NCI-H1930 (cell line): ENCODE measurements around the gene NUDT2.

Experiments used
- DNase-seq, 2 experiments: peaks; one replicate each; lab custom pipeline; 2025; lab: John Stamatoyannopoulos, UW

Gene NUDT2

DNA sequence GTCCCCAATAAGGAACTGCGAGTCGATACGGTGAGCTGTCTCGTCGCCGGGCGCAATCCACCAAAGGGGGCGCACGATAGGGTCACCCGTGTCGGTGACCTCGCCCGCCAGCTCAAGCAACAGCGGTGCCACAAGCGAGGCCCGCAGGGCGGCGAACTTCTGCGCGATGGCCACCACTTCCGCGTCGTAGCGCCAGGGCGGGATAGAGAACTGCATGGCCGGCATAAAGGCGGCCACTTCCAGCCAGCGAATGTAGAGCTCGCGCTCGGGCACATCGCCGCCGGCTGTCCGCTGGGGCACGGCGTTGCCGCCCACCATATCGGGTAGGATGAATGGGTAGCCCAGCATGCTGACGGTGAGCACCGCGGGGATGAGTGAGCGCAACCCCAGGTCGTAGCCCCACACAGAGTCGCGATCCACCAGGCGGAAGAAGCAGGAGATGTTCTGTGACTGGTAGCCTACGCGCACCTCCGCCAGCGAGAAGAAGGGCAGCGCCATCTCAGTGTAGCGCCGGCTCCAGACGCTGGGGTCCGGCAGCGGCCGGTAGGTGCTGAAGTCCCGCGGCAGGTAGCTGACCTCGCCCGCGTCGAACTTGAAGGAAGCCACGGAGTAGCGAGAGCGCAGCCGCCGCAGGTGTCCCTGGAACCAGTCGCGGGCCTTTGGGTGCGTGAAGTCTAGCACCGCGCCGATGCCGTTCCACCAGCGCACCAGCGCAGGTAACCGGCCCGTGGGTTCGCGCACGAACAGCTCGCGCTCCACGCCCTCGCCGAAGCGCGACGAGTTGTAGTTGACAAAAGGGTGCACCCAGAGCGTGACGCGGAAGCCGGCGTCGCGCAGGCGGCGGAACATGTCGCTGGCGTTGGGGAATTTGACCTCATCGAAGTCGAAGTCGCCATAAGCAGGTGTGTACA, 41.9 kb downstream of the NUDT2 start:
- no peak for DNase-seq

DNA sequence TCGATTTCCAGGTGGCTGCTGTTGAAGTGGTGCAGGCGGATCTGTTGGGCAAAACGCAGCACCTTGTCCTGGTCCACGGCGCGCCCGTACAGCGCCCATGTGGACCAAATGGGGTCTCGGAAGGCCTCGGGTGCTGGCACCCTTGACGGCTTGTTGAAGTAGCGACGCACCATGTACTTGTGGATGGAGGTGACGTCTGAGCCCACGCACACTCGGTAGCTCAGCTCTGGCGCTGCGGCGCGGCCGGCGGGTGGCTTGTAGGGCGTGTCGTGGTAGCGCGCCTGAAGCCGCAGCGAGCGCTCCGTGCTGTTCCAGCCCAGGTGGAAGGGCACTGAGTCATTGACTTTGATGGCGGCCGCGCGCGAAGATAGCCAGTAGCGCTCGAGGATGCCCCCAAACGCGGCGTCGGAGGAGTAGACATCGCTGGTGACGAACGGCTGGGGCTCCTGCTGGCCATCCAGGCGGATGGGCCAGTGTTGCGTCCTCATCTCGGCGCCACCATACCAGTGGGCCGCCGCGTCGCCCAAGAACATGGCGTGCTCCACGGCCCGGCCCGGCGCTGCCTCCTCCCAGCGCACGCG, 42.6 kb downstream of the NUDT2 start:
- no peak for DNase-seq

DNA sequence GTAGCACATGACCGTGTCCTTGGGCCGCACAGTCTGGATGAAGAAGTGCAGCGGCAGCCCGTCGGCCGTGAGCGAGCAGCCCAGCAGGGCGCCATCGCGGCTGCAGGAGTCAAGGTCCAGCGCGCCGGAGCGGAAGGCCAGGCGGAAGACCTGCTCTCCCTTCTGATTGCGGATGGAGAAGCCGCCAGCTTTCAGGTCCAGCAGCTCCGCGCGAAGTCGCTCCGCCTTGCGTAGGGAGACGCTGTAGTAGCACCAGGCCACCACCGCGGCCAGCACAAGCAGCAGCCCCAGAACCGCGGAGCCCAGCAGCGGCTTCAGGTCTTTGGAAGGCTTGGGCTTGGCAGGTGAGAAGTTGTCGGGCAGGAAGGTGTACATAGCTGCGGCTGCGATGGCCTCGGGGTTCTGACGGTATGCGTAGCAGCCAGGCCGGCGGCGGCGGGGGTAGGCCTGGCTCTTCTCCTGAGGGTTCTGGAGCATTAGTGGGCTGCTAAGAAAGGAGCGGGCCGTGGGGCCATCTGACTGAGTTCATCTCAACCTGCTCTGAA, 43.2 kb downstream of the NUDT2 start:
- DNase-seq, result no peak

DNA sequence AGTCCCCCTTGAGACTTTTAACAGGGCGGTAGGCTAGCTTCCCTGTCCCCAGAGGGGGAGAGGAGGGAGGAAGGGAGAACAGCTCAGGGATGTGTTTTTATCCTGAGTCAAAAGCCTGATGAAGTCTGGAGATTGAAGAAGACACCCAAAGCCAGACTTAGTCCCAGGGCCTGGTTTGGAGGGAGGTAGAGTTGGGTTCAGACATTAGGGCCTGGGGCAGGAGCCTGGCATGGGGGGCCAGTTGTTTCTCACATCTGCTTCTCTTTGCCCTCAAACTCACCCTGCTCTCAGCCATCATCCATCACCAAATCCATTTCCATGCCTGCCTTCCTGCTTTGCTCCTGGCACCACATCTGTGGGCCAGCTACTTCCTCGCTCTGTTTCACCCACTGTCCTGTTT, 44.4 kb downstream of the NUDT2 start:
- DNase-seq, result no peak

DNA sequence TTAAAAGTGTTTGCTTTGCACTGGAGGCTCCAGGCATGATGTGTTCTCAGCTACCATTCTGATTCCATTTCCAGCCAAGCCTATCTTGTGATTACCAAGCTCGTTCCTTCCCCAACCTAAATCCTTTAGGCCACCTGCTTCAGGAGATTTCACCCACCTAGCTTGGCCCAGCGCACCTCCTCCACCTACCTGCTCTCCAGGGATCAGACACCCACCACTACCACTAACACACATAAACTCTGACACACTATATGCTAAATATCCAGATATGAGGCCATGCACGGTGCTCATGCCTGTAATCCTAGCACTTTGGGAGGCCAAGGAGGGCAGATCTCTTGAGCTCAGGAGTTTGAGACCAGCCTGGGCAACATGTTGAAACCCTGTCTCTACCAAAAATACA, 45.0 kb downstream of the NUDT2 start:
- DNase-seq, result no peak

DNA sequence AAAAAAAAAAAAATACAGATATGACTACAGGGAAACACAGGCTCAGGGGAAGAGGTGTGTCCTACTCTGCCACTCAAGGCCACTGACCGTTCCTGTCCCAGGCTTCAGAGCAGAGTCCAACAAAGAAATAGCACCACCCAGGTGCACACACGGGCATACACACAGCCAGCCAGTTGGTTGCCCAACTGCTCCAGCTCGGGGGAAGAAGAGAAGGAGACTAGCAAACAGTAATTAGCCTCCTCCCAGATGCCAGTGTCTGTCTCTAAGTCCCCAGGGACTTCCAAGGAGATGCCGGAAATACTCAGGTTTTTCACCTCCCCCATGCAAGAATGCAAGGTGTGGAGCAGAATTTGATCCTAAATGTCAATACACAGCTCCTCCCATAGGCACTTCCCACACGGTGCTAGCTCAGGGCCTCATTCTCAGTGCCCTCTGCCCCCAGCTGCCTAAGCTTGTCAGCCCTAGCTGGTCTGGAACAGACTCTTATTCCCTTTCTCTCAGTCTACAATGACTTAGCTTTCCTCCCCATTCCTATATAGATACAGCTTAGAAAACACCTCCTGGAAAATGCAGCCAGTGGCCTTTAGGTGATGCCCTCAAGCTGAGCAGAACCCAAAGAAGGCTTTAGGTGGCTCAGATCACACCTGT, 45.7 kb downstream of the NUDT2 start:
- no peak for DNase-seq

DNA sequence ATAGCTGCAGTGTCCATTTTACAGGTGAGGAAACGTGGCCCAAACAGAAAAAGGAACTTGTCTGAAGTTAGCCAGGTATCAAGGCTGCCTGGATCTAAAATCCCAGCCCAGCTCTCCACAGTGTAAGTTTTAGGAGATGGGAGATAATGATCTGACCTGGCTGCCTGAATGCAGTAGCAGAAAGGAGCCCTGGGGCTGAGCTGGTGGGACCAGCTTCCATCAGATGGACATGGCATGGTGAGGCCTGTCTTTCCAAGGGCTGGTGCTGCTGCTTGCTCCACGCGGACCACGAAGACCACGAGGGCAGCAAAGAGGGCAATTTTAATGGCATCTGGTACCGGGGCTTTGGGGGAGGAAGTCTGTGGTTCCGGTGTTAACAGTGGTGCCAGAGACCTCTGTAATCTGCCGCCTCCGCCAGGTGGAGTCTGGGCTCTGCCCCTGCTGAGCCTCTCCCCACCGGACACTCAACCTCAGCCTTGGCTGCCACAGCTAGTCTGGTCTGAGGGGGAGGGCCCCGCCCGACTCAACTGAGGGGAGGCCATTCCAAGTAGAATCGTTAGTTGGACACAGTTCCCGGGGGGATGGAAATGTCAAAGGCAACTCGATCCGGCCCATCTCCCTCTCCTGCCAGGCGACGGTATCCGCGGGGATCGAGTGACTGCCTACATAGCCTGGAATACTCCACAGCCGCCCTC, 46.7 kb downstream of the NUDT2 start:
- peak in 1 of 2 experiments; percentile 51 for DNase-seq

DNA sequence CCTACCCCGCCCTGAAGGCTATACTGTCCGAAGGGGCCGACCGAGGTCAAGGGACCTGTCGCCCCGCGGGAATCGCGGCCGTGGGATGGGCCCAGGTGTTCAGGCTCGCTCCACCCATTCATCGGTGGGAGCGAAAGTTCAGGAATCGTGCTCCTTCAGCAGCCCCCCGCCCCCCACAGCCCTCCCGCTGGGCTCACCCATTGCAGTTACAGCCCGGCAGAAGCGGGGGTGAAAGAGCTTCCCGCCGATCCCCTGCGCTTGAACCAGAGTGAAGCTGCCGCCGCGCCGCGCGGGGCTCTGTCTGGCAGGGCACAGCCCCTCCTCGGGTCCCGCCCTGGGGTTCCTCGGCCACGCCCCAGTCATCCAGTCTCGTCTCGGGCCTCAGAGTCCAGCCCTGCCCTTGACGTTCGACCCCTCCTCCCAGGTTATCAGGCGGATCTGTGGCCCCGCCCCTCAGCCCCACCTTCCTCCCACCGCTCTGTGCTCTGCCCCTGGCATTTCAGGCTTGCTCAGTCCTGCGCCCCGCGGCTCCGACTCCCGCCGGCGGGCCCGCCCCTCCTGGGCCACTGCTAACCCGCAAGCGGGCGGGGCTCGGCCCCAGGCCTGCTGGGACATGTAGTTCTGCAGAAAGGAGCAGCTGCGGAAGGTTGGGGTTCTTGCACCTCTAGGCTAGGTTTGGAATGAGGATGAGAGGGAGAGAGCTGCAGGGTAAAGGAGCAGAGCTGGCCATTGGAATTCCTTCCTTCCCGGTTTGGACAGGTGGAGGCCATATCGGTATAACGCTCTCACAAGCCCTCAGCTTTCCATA, 47.4 kb downstream of the NUDT2 start, which contains the start of gene MYORG:
Gene MYORG, minus strand, starts transcription at position 303 of the 808 bp plus-strand sequence. CDS start 3,955 bp downstream, outside the sequence.
- DNase-seq, result peak; percentile 95 to 97

DNA sequence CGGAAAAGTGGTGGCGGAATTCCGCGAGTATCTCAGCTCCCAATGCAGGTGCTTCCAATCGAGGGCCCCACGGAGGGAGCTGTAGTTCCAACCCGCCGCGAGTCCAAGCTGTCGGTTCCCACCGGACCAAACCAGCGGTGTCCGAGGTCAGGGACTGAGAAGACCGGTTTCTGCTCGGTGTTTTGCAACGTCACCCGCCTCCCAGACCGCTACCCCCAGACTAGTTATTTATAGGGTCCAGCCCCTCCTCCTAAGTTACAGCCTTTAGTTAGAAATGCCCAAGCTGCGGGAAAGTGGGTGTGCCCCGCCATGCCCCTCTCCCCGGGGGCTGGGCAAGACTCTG, 48.0 kb downstream of the NUDT2 start:
- no peak for DNase-seq

DNA sequence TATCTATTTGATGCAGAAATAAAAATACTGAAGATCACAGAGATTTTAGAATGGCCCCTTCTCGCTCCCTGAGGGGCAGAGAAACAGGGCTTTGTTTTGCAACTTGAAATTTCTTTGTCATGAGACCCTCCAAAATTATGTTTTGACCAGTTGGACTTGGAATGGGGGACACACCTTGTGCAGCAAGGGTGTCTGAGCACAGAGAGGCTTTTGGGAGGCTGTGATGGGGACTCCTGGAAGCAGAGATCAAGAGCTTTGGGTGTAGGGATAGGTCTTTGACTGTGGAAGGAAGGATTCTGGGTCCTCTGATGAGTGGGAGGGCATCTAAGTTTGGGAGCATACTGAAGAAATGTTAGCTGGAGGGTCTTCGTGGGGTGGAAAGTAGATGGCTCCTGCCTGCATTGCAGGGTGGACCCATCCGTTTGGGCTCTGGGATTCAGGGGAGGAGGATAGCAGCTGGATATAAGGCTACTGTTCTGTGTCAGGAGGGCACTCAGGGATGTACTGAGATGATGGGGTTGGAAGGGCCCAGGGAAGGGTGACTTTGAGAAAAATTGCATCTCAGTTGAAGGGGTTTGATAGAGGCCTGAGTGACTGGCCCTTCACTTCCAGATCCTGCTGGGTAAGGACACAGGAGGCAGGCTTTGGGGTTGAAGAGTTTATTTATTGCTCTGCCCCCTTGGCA, 49.1 kb downstream of the NUDT2 start:
- DNase-seq, result no peak

DNA sequence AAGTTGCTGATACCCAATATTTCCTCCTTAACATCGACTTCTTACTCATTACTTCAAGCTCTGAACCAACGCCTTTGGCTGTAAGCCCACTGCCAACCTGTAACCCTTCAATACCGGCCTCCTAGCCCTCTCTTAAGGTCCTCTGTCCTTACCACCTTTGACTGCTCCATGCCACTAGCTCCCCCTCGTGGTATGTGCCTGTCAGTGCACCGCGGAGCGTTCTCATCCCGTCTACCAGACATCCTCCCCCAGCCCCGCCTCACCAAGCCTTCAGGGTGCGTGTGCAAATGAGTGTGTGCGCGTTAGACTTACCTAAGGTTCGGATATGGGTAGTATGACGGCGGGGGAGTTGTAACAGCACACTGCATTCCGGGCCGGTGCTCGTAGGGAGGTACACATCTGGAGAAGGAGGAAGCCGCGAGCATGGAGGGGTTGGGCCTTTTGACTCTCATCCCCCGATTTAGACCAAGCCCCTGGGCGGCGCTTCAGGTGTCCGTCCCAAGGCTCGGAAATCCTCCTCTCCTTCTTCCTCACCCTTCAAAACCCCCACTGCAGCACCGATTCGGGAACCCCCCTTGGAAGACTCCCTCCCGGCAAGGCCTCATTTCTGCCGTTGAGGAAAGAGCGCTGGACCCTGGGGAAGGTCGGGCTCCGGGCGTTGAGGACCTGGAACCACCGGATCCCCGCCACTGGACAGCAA, 50.1 kb downstream of the NUDT2 start:
- DNase-seq, result peak; percentile 82 to 87

DNA sequence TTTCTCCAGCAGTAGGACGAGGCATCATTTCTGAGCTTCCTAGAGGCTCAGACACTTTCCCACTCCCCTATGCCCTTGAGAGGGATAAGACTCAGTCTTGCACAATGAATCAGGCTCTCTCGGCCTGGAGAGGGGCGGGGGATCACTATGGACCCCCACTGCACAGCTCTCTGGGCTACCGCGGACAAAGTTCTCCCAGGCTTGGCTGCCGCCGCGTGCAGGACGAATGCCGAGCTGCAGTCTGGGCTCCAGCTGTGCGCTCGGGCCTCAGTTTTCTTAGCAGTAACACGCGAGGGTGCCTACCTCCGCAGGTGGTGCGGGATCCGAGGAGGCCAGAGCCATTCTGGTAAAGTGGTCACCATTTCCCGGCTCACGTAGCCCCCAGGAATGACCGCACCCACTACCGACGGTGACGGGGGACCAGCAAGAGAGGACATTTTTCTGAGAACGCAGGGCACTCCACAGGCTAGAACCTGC, 50.7 kb downstream of the NUDT2 start:
- no peak for DNase-seq

DNA sequence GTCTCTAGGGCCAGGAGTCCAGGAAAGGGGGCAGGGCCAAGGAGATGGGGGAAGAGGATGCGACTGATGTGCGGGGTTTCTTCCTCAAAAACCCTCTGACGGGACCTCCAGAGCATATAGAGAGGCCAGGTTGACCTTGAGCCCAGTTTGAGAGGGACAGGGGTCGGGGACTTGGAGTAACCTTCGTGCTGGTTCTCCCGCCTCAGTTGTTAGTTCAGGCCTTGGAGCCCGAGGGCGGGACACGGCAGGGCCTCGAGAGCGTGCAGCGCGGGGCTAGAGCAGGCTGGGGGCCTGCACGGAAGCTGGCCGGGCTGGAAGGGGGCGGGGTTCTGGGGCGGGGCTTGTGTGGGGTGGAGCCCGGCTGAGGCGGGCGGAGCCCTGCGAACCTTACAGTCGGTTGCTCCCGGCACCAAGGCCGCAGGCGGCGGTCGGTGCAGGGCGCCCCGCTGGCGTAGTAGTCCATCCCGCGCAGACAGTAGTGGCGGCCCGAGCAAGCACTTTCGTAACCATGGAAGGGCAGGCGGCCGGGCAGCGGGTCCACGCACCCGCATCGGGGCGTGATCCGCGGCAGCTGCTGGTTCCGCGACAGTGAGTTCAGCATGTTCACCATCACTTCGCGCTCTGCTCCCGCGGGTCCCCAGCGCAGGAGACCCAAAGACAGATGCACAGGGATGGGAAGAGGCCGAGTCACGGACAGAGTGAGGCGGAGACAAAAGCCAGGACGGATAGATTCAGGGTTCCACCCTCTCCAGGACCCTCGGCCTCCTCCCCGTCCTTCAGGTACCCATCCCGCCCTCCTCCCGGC, 51.3 kb downstream of the NUDT2 start:
- peak; percentile 63 to 72 for DNase-seq

DNA sequence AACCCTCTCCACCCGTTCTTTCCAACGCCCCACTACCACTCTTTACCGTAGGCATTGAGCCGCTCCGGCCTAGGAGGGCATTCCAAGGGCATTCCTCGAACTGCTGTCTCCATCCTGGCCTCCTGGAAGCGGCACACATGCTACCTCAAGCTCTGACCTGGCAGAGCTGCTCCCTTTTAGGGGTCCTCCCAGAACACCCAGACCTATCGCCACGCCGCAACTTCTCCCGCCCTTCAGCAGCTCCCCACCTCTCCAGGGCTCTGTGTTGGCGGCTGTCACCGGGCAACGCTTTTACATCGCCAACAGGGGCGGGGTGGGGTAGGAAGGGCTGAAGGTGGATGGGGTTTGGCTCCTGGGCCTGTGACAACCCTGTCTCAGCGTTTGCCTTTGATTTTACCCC, 52.0 kb downstream of the NUDT2 start:
- no peak for DNase-seq

DNA sequence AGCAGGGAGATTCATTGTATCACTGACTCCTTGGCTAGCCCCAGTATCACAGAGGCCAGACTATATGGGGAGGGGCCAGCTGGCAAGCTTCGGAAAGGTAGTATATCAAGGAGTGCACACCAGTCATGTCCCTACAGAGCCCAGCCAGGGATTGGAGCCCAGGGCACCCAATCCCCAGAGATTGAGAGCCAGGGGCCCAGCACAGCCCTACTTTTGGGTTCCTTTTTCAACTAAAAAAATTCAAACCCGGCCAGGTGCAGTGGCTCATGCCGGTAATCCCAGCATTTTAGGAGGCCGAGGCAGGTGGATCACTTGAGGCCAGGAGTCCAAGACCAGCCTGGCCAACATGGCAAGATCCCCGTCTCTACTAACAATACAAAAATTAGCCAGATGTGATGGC, 52.7 kb downstream of the NUDT2 start:
- DNase-seq, result no peak

DNA sequence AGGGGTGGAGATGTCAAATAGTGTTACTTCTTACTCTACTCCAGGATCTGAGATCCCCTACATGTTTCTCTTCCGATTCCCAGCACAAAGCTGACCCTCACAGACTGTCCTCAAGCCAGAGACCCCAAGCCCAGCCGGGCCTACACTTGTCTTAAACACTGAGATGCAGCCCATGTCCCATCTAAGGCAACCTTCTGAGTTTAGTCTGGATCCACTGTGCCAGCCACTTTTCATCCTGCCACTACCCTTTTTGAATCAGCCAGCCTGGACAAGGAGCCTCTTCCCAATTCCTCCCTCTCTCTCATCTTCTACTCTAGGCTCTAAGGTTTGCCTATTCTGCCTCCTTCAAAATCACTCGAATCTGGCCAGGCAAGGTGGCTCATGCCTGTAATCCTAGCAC, 53.5 kb downstream of the NUDT2 start:
- no peak for DNase-seq

DNA sequence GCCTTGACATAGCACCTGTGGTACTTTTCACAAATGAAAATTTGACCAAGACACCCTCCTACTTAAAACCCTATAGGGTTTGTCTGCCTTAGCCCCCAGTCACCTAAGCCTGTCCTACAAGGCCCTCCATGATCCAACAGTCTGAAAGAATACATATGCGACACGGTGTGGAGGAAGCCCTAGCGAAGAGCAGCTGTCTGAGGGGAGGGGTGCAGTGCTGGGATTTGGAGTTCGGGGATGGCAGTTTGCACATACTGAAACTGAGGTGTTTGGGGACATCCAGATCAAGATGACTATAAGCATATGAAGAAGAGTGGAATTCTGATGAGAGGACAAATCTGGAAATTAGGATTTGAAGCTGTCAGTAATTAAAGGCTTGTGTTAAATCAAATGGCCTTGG, 54.5 kb downstream of the NUDT2 start:
- no peak for DNase-seq

DNA sequence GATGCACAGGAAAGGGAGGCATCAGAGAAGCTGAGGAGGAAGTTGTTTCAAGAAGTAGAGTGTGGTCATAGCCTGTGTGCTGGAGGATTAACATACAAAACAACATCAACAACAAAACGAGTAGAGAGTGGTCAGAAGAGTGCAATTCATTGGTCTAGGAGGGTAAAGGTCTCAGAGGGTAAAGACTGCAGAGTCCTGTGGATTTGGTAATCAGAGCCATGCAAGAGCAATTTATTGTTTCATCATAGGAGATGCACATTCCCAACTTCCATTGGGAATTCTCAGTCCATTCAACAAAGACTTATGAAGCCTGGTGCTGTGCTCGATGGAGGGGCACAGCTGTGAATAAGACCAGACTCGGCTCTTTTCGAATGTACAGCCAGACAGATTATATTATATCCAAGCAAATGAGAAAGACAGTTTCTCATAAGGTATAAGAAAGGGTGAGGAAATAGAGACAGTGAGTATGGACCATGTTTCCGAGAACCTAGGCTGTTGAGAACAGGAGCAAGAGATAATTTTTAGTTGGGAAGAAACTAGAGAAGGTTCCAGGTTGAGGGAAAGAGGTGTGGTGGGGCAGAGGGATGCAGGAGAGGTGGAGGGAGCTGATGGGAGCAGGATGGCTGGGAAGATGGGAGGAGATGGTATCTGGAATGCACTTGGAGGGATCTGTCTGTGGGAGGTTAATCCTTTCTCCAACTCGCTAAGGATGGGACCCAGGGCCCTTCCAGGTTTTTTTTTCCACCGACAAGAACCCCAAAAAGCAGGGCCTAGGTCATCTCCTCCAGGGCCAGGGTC, 55.2 kb downstream of the NUDT2 start:
- peak in 1 of 2 experiments; percentile 23 for DNase-seq
